Mucosa of stomach (tissue), 1 donor: ENCODE measurements around the gene FANCC.

ENCODE experiments used
- H3K27me3 ChIP-seq: one replicate; pipeline ENCODE4 v1.7.0; 2013; ENCODE audit warnings: mild to moderate bottlenecking, low read length; ENCODE audit not compliant: control insufficient read depth, insufficient read depth
- H3K36me3 ChIP-seq: one replicate; pipeline ENCODE4 v1.7.0; 2013; ENCODE audit warnings: low read length; ENCODE audit not compliant: control insufficient read depth, insufficient read depth
- H3K4me1 ChIP-seq: one replicate; pipeline ENCODE4 v1.7.0; 2013; ENCODE audit warnings: mild to moderate bottlenecking, low read length; ENCODE audit not compliant: control insufficient read depth, insufficient read depth
- H3K4me3 ChIP-seq: one replicate; pipeline ENCODE4 v1.7.0; 2013; ENCODE audit warnings: low read length
- H3K9ac ChIP-seq: one replicate; pipeline ENCODE4 v1.7.0; 2013; ENCODE audit warnings: mild to moderate bottlenecking, low read length, moderate library complexity
- H3K9me3 ChIP-seq: one replicate; pipeline ENCODE4 v1.7.0; 2013; ENCODE audit warnings: mild to moderate bottlenecking, low read length, moderate library complexity; ENCODE audit not compliant: control insufficient read depth
- donor health status: Pancreatic carcinoma.

The FANCC gene

GRCh38 chr9:95095641-95096355 is 221.7 kb downstream of the FANCC start:
- no peaks in the 10 kb centered on the region for H3K36me3 ChIP-seq
- no peak overlapping the region for H3K4me3 ChIP-seq
- H3K27me3 ChIP-seq, result no peaks in the 10 kb centered on the region
- H3K4me1 ChIP-seq, result peaks cover 23% of the 10 kb centered on the region
- no peaks in the 10 kb centered on the region for H3K9me3 ChIP-seq
- H3K9ac ChIP-seq, result no peak overlapping the region

- H3K36me3 ChIP-seq, result no peaks in the 10 kb centered on the region
- no peaks in the 10 kb centered on the region for H3K9me3 ChIP-seq
- no peak overlapping the region for H3K4me3 ChIP-seq
- no peak overlapping the region for H3K9ac ChIP-seq
- H3K27me3 ChIP-seq, result no peaks in the 10 kb centered on the region
- H3K4me1 ChIP-seq, result peaks cover 40% of the 10 kb centered on the region
These were observed 223.5 kb downstream of the FANCC start for GRCh38 chr9:95094002-95094401.

GRCh38 chr9:95093586-95093985 is 223.9 kb downstream of the FANCC start:
- no peaks in the 10 kb centered on the region for H3K36me3 ChIP-seq
- peaks cover 40% of the 10 kb centered on the region for H3K4me1 ChIP-seq
- H3K9ac ChIP-seq, result no peak overlapping the region
- H3K4me3 ChIP-seq, result no peak overlapping the region
- H3K9me3 ChIP-seq, result no peaks in the 10 kb centered on the region
- H3K27me3 ChIP-seq, result no peaks in the 10 kb centered on the region

- Histone ChIP-seq H3K4me3 (no peak overlapping the region), H3K9me3 (no peaks in the 10 kb centered on the region), H3K36me3 (no peaks in the 10 kb centered on the region), H3K9ac (no peak overlapping the region), H3K4me1 (peaks cover 46% of the 10 kb centered on the region), H3K27me3 (no peaks in the 10 kb centered on the region)
These were observed 225.0 kb downstream of the FANCC start for GRCh38 chr9:95092262-95093072.

GRCh38 chr9:95091601-95092261 is 225.8 kb downstream of the FANCC start:
- Histone ChIP-seq H3K9me3 (no peaks in the 10 kb centered on the region), H3K4me1 (peaks cover 48% of the 10 kb centered on the region), H3K4me3 (no peak overlapping the region), H3K27me3 (no peaks in the 10 kb centered on the region), H3K9ac (no peak overlapping the region), H3K36me3 (no peaks in the 10 kb centered on the region)

GRCh38 chr9:95090871-95091577 is 226.5 kb downstream of the FANCC start:
- H3K27me3 ChIP-seq, result no peaks in the 10 kb centered on the region
- H3K36me3 ChIP-seq, result no peaks in the 10 kb centered on the region
- H3K4me1 ChIP-seq, result peaks cover 55% of the 10 kb centered on the region
- H3K9me3 ChIP-seq, result no peaks in the 10 kb centered on the region
- H3K4me3 ChIP-seq, result no peak overlapping the region
- no peak overlapping the region for H3K9ac ChIP-seq

- Histone ChIP-seq H3K27me3 (no peaks in the 10 kb centered on the region), H3K9ac (peak overlapping the region; percentile 24), H3K4me3 (no peak overlapping the region), H3K36me3 (no peaks in the 10 kb centered on the region), H3K9me3 (no peaks in the 10 kb centered on the region), H3K4me1 (peaks cover 63% of the 10 kb centered on the region)
These were observed 227.3 kb downstream of the FANCC start for GRCh38 chr9:95090023-95090791.

GRCh38 chr9:95089257-95090022 is 228.1 kb downstream of the FANCC start:
- H3K36me3 ChIP-seq, result no peaks in the 10 kb centered on the region
- no peak overlapping the region for H3K9ac ChIP-seq
- H3K9me3 ChIP-seq, result no peaks in the 10 kb centered on the region
- H3K27me3 ChIP-seq, result no peaks in the 10 kb centered on the region
- H3K4me3 ChIP-seq, result no peak overlapping the region
- peaks cover 65% of the 10 kb centered on the region for H3K4me1 ChIP-seq

- Histone ChIP-seq H3K4me3 (no peak overlapping the region), H3K36me3 (no peaks in the 10 kb centered on the region)
These were observed 228.9 kb downstream of the FANCC start for GRCh38 chr9:95088421-95089161.

GRCh38 chr9:95087659-95088242 is 229.8 kb downstream of the FANCC start:
- Histone ChIP-seq H3K36me3 (peaks cover 8% of the 10 kb centered on the region), H3K9me3 (no peaks in the 10 kb centered on the region), H3K4me3 (no peak overlapping the region), H3K9ac (no peak overlapping the region), H3K4me1 (peaks cover 61% of the 10 kb centered on the region), H3K27me3 (no peaks in the 10 kb centered on the region)

More at GRCh38 chr9:95088421-95089161, 228.9 kb downstream of the FANCC start:
- no peaks in the 10 kb centered on the region for H3K9me3 ChIP-seq
- H3K27me3 ChIP-seq, result no peaks in the 10 kb centered on the region
- no peak overlapping the region for H3K9ac ChIP-seq
- peaks cover 65% of the 10 kb centered on the region for H3K4me1 ChIP-seq
